CD4-positive, alpha-beta T cell treated with Interleukin-2 at 100 ng/mL for 4 hours (primary cell): ENCODE measurements around the gene KDM4B.

ENCODE experiments used
- DNase-seq: peaks from one replicate; pipeline ENCODE4 v3.0.0-alpha.2; 2020; ENCODE audit warnings: low spot score

Gene KDM4B

GRCh38 chr19:5050067-5050656 is 81.2 kb downstream of the KDM4B start:
- DNase-seq: no peak

- no peak for DNase-seq
Observed at GRCh38 chr19:5050905-5051304, 82.0 kb downstream of the KDM4B start.

GRCh38 chr19:5051619-5052018 is 82.7 kb downstream of the KDM4B start:
- no peak for DNase-seq

- DNase-seq: no peak
Observed at GRCh38 chr19:5052515-5052914, 83.6 kb downstream of the KDM4B start.

- no peak for DNase-seq
Observed at GRCh38 chr19:5052945-5053485, 84.1 kb downstream of the KDM4B start.

- DNase-seq: no peak
Observed at GRCh38 chr19:5053661-5054060, 84.7 kb downstream of the KDM4B start.

GRCh38 chr19:5054551-5055456 is 85.9 kb downstream of the KDM4B start:
- DNase-seq: no peak

- no peak for DNase-seq
Observed at GRCh38 chr19:5055457-5055776, 86.5 kb downstream of the KDM4B start.

GRCh38 chr19:5057860-5058259 is 88.9 kb downstream of the KDM4B start:
- DNase-seq: no peak

GRCh38 chr19:5058521-5059212 is 89.8 kb downstream of the KDM4B start:
- DNase-seq: no peak

GRCh38 chr19:5059213-5059574 is 90.3 kb downstream of the KDM4B start:
- DNase-seq: no peak

- no peak for DNase-seq
Observed at GRCh38 chr19:5059793-5060192, 90.9 kb downstream of the KDM4B start.

- no peak for DNase-seq
Observed at GRCh38 chr19:5062195-5062594, 93.3 kb downstream of the KDM4B start.

- DNase-seq: no peak
Observed at GRCh38 chr19:5062799-5063198, 93.9 kb downstream of the KDM4B start.

GRCh38 chr19:5063873-5064645 is 95.1 kb downstream of the KDM4B start:
- DNase-seq: no peak

- no peak for DNase-seq
Observed at GRCh38 chr19:5064896-5065295, 96.0 kb downstream of the KDM4B start.

GRCh38 chr19:5065663-5066093 is 96.8 kb downstream of the KDM4B start:
- no peak for DNase-seq

- no peak for DNase-seq
Observed at GRCh38 chr19:5066768-5067167, 97.9 kb downstream of the KDM4B start.

GRCh38 chr19:5067678-5068077 is 98.8 kb downstream of the KDM4B start:
- DNase-seq: no peak

- DNase-seq: no peak
Observed at GRCh38 chr19:5068233-5069072, 99.5 kb downstream of the KDM4B start.

- DNase-seq: no peak
Observed at GRCh38 chr19:5070331-5070730, 101.4 kb downstream of the KDM4B start.
